ENCODE results near the gene NLRP3. TPM values are rescaled to one million over a fixed set of nuclear protein-coding genes. Genes with fewer than 3 reads are reported as not detected.

The NLRP3 gene
- total RNA-seq, 2 donors from 2014 or later = 3.0 to 3.1 TPM

Other genes starting within 250 kb of the NLRP3 start
- 10 to 100 TPM; 15.5 to 22.9 TPM for gene ZNF124, start 244.2 kb upstream of the NLRP3 start, total RNA-seq
- not detected for gene VN1R5, start 160.1 kb upstream of the NLRP3 start, total RNA-seq
- 10 to 100 TPM; 18.8 to 19.3 TPM for gene ZNF496, start 84.3 kb upstream of the NLRP3 start, total RNA-seq
- gene OR2B11, start 41.9 kb downstream of the NLRP3 start, total RNA-seq = not detected
- not detected for gene OR2C3, start 120.3 kb downstream of the NLRP3 start, total RNA-seq
- gene GCSAML, start 133.0 kb downstream of the NLRP3 start, total RNA-seq = under 1 TPM; 0.29 to 0.60 TPM
- gene OR2G2, start 172.2 kb downstream of the NLRP3 start, total RNA-seq = not detected
- gene OR2G3, start 189.4 kb downstream of the NLRP3 start, total RNA-seq = not detected

All from posterior vena cava (tissue), 2 donors.